Measurements from ENCODE around the gene MAD1L1.

The MAD1L1 gene

DNA sequence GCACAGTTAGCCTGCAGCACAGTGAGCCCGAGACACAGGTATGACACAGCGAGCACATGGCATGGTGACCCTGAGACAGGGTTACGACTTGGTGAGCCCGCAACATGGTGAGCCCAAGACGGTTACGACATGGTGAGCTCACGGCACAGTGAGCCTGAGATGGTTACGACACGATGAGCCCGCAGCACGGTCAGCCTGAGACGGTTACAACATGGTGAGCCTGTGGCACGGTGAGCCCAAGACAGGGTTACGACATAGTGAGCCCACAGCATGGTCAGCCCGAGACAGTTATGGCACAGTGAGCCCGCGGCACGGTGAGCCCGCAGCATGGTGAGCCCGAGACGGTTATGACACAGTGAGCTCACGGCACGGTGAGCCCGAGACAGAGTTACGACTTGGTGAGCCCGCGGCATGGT, 156.1 kb downstream of the MAD1L1 start:
- Histone ChIP-seq H3K36me3 (ENCODE audit: control insufficient read depth in 2 of 2, insufficient read depth in 1 of 2, low read length in 2 of 2) (peaks cover 0 to 7% of the 10 kb centered on the region in 2 experiments; a peak in 1 of 3 replicates), H3K27ac (ENCODE audit: extremely low read depth, low read depth, low read length) (no peak overlapping the region), H3K4me1 (ENCODE audit: control insufficient read depth, insufficient read depth, low read length) (peaks cover 4% of the 10 kb centered on the region; the same call in 1 of the 2 replicates), H3K9me3 (ENCODE audit: control insufficient read depth, insufficient read depth, low read depth, low read length) (no peaks in the 10 kb centered on the region), H3K4me3 (ENCODE audit: low read depth, low read length) (no peak overlapping the region)
- TF ChIP-seq ZNF701 (tag by site-specific recombination; IDR thresholded peaks at IDR 0.05) (no peak), ZNF658 (tag by site-specific recombination; IDR thresholded peaks at IDR 0.05) (no peak), SP7 (tag by site-specific recombination; IDR thresholded peaks at IDR 0.05) (no peak), ZNF621 (tag by site-specific recombination; IDR thresholded peaks at IDR 0.05) (no peak), KLF7 (tag by site-specific recombination; IDR thresholded peaks at IDR 0.05; ENCODE audit: borderline replicate concordance) (no peak), ZFP3 (tag by site-specific recombination; IDR thresholded peaks at IDR 0.05; ENCODE audit: low read depth) (no peak), ZBTB48 (tag by site-specific recombination; IDR thresholded peaks at IDR 0.05) (no peak), ZNF558 (tag by site-specific recombination; IDR thresholded peaks at IDR 0.05) (no peak), ZNF776 (tag by site-specific recombination; IDR thresholded peaks at IDR 0.05; ENCODE audit: borderline replicate concordance) (no peak), ZNF664 (tag by site-specific recombination; IDR thresholded peaks at IDR 0.05) (no peak), OVOL3 (tag by site-specific recombination; IDR thresholded peaks at IDR 0.05) (no peak), HOXC10 (CRISPR knock-in tag; IDR thresholded peaks at IDR 0.05) (no peak), ZNF324 (tag by site-specific recombination; IDR thresholded peaks at IDR 0.05) (no peak), OSR2 (tag by site-specific recombination; IDR thresholded peaks at IDR 0.05) (no peak), ZNF121 (tag by site-specific recombination; IDR thresholded peaks at IDR 0.05) (no peak), ZNF521 (tag by site-specific recombination; IDR thresholded peaks at IDR 0.05) (no peak), ZNF23 (tag by site-specific recombination; IDR thresholded peaks at IDR 0.05; ENCODE audit: borderline replicate concordance) (no peak), ZNF350 (tag by site-specific recombination; IDR thresholded peaks at IDR 0.05) (no peak)
- CTCF ChIA-PET: interaction anchor here (0.7 kb wide), 1 partner anchor 849 kb away, joined by 3 read pairs; no protein-coding TSS in a partner anchor
- POLR2A ChIA-PET: no interaction called here

DNA sequence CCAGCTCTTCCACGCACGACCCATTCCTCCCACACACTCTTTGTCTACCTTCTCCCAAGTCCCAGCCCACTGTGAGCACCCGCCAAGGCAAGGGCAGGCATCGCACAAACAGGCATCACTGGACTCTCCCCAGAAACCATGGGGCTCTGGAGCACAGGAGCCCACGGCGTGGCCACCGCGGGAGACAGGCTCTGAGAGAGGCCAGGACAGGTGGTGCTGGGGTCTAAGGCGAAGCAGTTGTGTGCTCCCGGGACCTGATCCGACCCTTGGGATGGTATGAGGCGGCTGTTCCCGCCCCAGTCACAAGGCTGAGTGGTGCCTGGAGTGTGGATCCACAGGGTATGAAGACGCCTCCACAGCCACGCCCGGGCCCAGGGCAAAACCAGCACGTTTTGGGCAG, 156.9 kb downstream of the MAD1L1 start:
- Histone ChIP-seq H3K4me3 (ENCODE audit: low read depth, low read length) (no peak overlapping the region), H3K36me3 (ENCODE audit: control insufficient read depth in 2 of 2, insufficient read depth in 1 of 2, low read length in 2 of 2) (peaks cover 0 to 7% of the 10 kb centered on the region in 2 experiments; a peak in 1 of 3 replicates), H3K9me3 (ENCODE audit: control insufficient read depth, insufficient read depth, low read depth, low read length) (no peaks in the 10 kb centered on the region), H3K4me1 (ENCODE audit: control insufficient read depth, insufficient read depth, low read length) (peaks cover 4% of the 10 kb centered on the region; the same call in 1 of the 2 replicates), H3K27ac (ENCODE audit: extremely low read depth, low read depth, low read length) (no peak overlapping the region)
- POLR2A ChIA-PET: interaction anchor here (0.6 kb wide), 1 partner anchor 99 kb away, joined by 3 read pairs; no protein-coding TSS in a partner anchor
- CTCF ChIA-PET: no interaction called here
- TF ChIP-seq ZBTB8A (tag by site-specific recombination; IDR thresholded peaks at IDR 0.05): no peak
- no peak for TF ChIP-seq ZNF423 (tag by site-specific recombination; IDR thresholded peaks at IDR 0.05)
- TF ChIP-seq ZNF560 (tag by site-specific recombination; IDR thresholded peaks at IDR 0.05; ENCODE audit: borderline replicate concordance): no peak
- no peak for TF ChIP-seq TRIM28 (IDR thresholded peaks at IDR 0.05; ENCODE audit: borderline replicate concordance, low read length)
- TF ChIP-seq ZNF416 (tag by site-specific recombination; IDR thresholded peaks at IDR 0.05): no peak
- TF ChIP-seq SP2 (tag by site-specific recombination; IDR thresholded peaks at IDR 0.05): no peak
- no peak for TF ChIP-seq ZNF426 (tag by site-specific recombination; IDR thresholded peaks at IDR 0.05)
- no peak for TF ChIP-seq ZIC2 (tag by site-specific recombination; IDR thresholded peaks at IDR 0.05)
- TF ChIP-seq, protein P1, sequence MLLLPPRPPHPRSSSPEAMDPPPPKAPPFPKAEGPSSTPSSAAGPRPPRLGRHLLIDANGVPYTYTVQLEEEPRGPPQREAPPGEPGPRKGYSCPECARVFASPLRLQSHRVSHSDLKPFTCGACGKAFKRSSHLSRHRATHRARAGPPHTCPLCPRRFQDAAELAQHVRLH (tag by site-specific recombination; IDR thresholded peaks at IDR 0.05): no peak
- TF ChIP-seq, protein P2, sequence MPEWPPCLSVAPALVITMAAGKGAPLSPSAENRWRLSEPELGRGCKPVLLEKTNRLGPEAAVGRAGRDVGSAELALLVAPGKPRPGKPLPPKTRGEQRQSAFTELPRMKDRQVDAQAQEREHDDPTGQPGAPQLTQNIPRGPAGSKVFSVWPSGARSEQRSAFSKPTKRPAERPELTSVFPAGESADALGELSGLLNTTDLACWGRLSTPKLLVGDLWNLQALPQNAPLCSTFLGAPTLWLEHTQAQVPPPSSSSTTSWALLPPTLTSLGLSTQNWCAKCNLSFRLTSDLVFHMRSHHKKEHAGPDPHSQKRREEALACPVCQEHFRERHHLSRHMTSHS (tag by site-specific recombination; IDR thresholded peaks at IDR 0.05): no peak
- no peak for TF ChIP-seq HOXC10 (CRISPR knock-in tag; IDR thresholded peaks at IDR 0.05)

Measured in HEK293 (cell line).